HEK293 (cell line): Measurements from ENCODE around the gene CEMIP2.

Experiments
- EGR2 ChIP-seq: fragments of 450-650 bp; formaldehyde crosslinking; IDR thresholded peaks from 2 replicates; pipeline ENCODE4 v1.5.1; 2016; ENCODE audit warnings: low read depth, missing biosample characterization, missing genetic modification characterization
- RBAK ChIP-seq: fragments of 450-650 bp; formaldehyde crosslinking; IDR thresholded peaks from 2 replicates; pipeline ENCODE4 v1.5.1; 2016; ENCODE audit warnings: missing biosample characterization, missing genetic modification characterization
- REPIN1 ChIP-seq: fragments of 450-650 bp; formaldehyde crosslinking; IDR thresholded peaks from 2 replicates; pipeline ENCODE4 v1.5.1; 2017; ENCODE audit warnings: missing biosample characterization, missing genetic modification characterization, low read depth
- SP2 ChIP-seq: fragments of 450-650 bp; formaldehyde crosslinking; IDR thresholded peaks from 2 replicates; pipeline ENCODE4 v1.5.1; 2016; ENCODE audit warnings: missing biosample characterization, missing genetic modification characterization
- ZNF561 ChIP-seq: fragments of 450-650 bp; IDR thresholded peaks from 2 replicates; pipeline ENCODE4 v1.5.1; 2018; ENCODE audit warnings: missing biosample characterization, missing genetic modification characterization, borderline replicate concordance
- ZNF670 ChIP-seq: fragments of 450-650 bp; formaldehyde crosslinking; IDR thresholded peaks from 2 replicates; pipeline ENCODE4 v1.5.1; 2016; ENCODE audit warnings: missing biosample characterization, missing genetic modification characterization, low read depth
- ZNF707 ChIP-seq: fragments of 450-650 bp; formaldehyde crosslinking; IDR thresholded peaks from 2 replicates; pipeline ENCODE4 v1.5.1; 2016; ENCODE audit warnings: missing biosample characterization, missing genetic modification characterization
- TF ChIP-seq, protein P1 (sequence below): fragments of 450-650 bp; formaldehyde crosslinking; IDR thresholded peaks from 2 replicates; pipeline ENCODE4 v1.5.1; 2016; ENCODE audit warnings: missing biosample characterization, missing genetic modification characterization
- TF ChIP-seq, protein P2 (sequence below): fragments of 450-650 bp; formaldehyde crosslinking; IDR thresholded peaks from 2 replicates; pipeline ENCODE4 v1.5.1; 2016; ENCODE audit warnings: missing biosample characterization, missing genetic modification characterization, low read depth

DNA sequence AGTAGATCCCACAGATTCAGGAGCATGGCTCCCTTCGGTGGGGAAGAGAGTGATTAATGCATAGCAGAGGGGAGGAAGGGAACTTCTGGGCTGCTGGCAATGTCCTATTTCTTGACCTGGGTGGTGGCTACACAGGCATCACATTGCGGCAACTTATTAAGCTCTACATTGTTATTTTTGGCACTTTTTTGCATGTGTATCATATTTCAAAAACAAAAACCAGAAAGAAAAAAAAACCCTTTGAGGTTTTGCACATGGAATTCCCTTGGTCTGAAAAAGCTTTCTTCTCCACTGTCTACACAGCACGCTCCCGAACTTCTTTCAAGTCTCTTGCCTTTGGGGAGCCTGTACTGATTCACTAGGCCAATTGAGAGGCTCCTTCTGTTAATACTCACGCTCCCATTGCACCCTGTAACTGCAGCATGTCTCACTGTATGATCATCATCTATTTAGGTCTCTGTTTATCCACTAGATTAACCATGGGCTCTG is 25.1 kb downstream of the CEMIP2 start:
- TF ChIP-seq SP2 (tag by site-specific recombination) (no peak), REPIN1 (no peak), ZNF561 (tag by site-specific recombination) (no peak), ZNF707 (tag by site-specific recombination) (no peak), ZNF670 (no peak), RBAK (tag by site-specific recombination) (no peak), EGR2 (no peak)
- TF ChIP-seq, protein P1, sequence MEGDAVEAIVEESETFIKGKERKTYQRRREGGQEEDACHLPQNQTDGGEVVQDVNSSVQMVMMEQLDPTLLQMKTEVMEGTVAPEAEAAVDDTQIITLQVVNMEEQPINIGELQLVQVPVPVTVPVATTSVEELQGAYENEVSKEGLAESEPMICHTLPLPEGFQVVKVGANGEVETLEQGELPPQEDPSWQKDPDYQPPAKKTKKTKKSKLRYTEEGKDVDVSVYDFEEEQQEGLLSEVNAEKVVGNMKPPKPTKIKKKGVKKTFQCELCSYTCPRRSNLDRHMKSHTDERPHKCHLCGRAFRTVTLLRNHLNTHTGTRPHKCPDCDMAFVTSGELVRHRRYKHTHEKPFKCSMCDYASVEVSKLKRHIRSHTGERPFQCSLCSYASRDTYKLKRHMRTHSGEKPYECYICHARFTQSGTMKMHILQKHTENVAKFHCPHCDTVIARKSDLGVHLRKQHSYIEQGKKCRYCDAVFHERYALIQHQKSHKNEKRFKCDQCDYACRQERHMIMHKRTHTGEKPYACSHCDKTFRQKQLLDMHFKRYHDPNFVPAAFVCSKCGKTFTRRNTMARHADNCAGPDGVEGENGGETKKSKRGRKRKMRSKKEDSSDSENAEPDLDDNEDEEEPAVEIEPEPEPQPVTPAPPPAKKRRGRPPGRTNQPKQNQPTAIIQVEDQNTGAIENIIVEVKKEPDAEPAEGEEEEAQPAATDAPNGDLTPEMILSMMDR (tag by site-specific recombination): no peak
- TF ChIP-seq, protein P2, sequence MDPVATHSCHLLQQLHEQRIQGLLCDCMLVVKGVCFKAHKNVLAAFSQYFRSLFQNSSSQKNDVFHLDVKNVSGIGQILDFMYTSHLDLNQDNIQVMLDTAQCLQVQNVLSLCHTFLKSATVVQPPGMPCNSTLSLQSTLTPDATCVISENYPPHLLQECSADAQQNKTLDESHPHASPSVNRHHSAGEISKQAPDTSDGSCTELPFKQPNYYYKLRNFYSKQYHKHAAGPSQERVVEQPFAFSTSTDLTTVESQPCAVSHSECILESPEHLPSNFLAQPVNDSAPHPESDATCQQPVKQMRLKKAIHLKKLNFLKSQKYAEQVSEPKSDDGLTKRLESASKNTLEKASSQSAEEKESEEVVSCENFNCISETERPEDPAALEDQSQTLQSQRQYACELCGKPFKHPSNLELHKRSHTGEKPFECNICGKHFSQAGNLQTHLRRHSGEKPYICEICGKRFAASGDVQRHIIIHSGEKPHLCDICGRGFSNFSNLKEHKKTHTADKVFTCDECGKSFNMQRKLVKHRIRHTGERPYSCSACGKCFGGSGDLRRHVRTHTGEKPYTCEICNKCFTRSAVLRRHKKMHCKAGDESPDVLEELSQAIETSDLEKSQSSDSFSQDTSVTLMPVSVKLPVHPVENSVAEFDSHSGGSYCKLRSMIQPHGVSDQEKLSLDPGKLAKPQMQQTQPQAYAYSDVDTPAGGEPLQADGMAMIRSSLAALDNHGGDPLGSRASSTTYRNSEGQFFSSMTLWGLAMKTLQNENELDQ (tag by site-specific recombination): no peak
